GM10248 (cell line): ENCODE results near the gene RPGRIP1.

Experiments
- CTCF ChIA-PET: fragments of 300-600 bp; sonication (Branson Sonifier 250); formaldehyde crosslinking; extraction: SDS; loops from one replicate; lab custom pipeline; 2021; ENCODE audit warnings: antibody characterized with exemption; lab: Yijun Ruan, JAX
- POLR2A ChIA-PET: fragments of 350-650 bp; sonication (Branson Sonifier 250); formaldehyde crosslinking; extraction: SDS; loops from one replicate; lab custom pipeline; 2020; ENCODE audit warnings: antibody characterized with exemption; lab: Yijun Ruan, JAX
- DNase-seq: peaks from one replicate; pipeline ENCODE4 v3.0.0; 2012; ENCODE audit errors: extremely low spot score
- TF ChIP-seq, protein P1 (sequence below): IDR thresholded peaks from 2 replicates; pipeline ENCODE4 v1.5.1; 2012; ENCODE audit warnings: mild to moderate bottlenecking, low read depth; ENCODE audit errors: extremely low read depth, missing control alignments, control extremely low read depth

RPGRIP1 gene

DNA sequence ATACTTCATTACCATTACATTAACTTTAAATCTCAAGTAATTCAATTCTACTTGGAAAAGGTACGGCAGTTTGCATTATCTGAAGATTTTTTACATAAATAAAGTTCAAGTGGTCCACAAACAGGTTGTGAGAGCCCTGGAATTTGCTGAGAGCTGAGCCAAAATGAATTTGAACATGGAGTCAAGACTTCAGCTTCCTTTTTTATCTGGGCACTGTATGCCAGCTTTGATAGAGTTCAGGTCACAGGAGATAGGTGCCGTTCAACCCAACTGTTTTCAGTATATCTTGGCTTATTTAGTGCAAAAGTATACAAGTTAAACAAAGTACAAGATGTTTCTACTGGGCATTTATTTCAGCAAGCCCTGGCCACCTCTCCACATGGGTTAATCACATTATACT lies 39.5 kb upstream of the RPGRIP1 start:
- ChIA-PET CTCF (interaction anchor here (0.9 to 1.3 kb wide), 4 partner anchors 9 to 127 kb away, joined by 3 to 5 read pairs (median 4); no protein-coding TSS in a partner anchor), POLR2A (interaction anchor here (0.6 kb wide), 1 partner anchor 21 kb away, joined by 12 read pairs; no protein-coding TSS in a partner anchor)
- TF ChIP-seq, protein P1, sequence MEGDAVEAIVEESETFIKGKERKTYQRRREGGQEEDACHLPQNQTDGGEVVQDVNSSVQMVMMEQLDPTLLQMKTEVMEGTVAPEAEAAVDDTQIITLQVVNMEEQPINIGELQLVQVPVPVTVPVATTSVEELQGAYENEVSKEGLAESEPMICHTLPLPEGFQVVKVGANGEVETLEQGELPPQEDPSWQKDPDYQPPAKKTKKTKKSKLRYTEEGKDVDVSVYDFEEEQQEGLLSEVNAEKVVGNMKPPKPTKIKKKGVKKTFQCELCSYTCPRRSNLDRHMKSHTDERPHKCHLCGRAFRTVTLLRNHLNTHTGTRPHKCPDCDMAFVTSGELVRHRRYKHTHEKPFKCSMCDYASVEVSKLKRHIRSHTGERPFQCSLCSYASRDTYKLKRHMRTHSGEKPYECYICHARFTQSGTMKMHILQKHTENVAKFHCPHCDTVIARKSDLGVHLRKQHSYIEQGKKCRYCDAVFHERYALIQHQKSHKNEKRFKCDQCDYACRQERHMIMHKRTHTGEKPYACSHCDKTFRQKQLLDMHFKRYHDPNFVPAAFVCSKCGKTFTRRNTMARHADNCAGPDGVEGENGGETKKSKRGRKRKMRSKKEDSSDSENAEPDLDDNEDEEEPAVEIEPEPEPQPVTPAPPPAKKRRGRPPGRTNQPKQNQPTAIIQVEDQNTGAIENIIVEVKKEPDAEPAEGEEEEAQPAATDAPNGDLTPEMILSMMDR: no peak

GRCh38 chr14:21241218-21241819 lies 38.6 kb upstream of the RPGRIP1 start:
- TF ChIP-seq, protein P1: peak; percentile 27
- no peak for DNase-seq
- ChIA-PET CTCF (interaction anchor here (0.7 to 4.2 kb wide), 8 partner anchors 9 to 70 kb away, joined by 3 to 14 read pairs (median 4); no protein-coding TSS in a partner anchor), POLR2A (interaction anchor here (0.6 to 0.7 kb wide), 2 partner anchors 20 to 246 kb away, joined by 3 to 12 read pairs; no protein-coding TSS in a partner anchor)

More for the DNA sequence above, 39.5 kb upstream of the RPGRIP1 start:
- no peak for DNase-seq

- TF ChIP-seq, protein P1: no peak
- DNase-seq: no peak
- ChIA-PET CTCF (interaction anchor here (1.2 to 4.2 kb wide), 2 partner anchors 9 to 12 kb away, joined by 4 to 14 read pairs; no protein-coding TSS in a partner anchor), POLR2A (interaction anchor here (2.6 kb wide), 1 partner anchor 13 kb away, joined by 15 read pairs; no protein-coding TSS in a partner anchor)
Measured at GRCh38 chr14:21244544-21244943, 35.3 kb upstream of the RPGRIP1 start.

GRCh38 chr14:21245813-21246212 lies 34.1 kb upstream of the RPGRIP1 start:
- TF ChIP-seq, protein P1: no peak
- no peak for DNase-seq
- CTCF ChIA-PET: interaction anchor here (1.2 kb wide), 1 partner anchor 10 kb away, joined by 4 read pairs; no protein-coding TSS in a partner anchor
- POLR2A ChIA-PET: interaction anchor here (0.7 to 2.6 kb wide), 2 partner anchors 11 to 330 kb away, joined by 4 to 15 read pairs; no protein-coding TSS in a partner anchor

- CTCF ChIA-PET: no interaction called here
- DNase-seq: no peak
- TF ChIP-seq, protein P1: no peak
- POLR2A ChIA-PET: no interaction called here
Measured at GRCh38 chr14:21248338-21248737, 31.5 kb upstream of the RPGRIP1 start.

- CTCF ChIA-PET: no interaction called here
- no peak for DNase-seq
- POLR2A ChIA-PET: no interaction called here
- TF ChIP-seq, protein P1: no peak
Measured at GRCh38 chr14:21248739-21249411, 31.0 kb upstream of the RPGRIP1 start.
